ENCODE measurements around the gene SNPH. TPM values are rescaled to one million over a fixed set of nuclear protein-coding genes. Genes with fewer than 3 reads are reported as not detected.

Gene SNPH
- total RNA-seq, 4 donors from 2014 or later = 0.89 to 3.8 (median 2.5) TPM

GRCh38 chr20:1273366-1273765 is 7.3 kb downstream of the SNPH start:
- Histone ChIP-seq H3K27me3 (no peaks in the 10 kb centered on the region), H3K27ac (no peak overlapping the region), H3K9me3 (no peaks in the 10 kb centered on the region), H3K4me3 (no peak overlapping the region), H3K4me1 (no peaks in the 10 kb centered on the region), H3K36me3 (no peaks in the 10 kb centered on the region)
- TF ChIP-seq EP300 (IDR thresholded peaks at IDR 0.05) = no peak
- no peak for TF ChIP-seq POLR2A (IDR thresholded peaks at IDR 0.05)
- TF ChIP-seq POLR2AphosphoS5 (IDR thresholded peaks at IDR 0.05) = no peak
- TF ChIP-seq, protein P1, sequence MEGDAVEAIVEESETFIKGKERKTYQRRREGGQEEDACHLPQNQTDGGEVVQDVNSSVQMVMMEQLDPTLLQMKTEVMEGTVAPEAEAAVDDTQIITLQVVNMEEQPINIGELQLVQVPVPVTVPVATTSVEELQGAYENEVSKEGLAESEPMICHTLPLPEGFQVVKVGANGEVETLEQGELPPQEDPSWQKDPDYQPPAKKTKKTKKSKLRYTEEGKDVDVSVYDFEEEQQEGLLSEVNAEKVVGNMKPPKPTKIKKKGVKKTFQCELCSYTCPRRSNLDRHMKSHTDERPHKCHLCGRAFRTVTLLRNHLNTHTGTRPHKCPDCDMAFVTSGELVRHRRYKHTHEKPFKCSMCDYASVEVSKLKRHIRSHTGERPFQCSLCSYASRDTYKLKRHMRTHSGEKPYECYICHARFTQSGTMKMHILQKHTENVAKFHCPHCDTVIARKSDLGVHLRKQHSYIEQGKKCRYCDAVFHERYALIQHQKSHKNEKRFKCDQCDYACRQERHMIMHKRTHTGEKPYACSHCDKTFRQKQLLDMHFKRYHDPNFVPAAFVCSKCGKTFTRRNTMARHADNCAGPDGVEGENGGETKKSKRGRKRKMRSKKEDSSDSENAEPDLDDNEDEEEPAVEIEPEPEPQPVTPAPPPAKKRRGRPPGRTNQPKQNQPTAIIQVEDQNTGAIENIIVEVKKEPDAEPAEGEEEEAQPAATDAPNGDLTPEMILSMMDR (IDR thresholded peaks at IDR 0.05) = no peak
- no peak for DNase-seq (ENCODE audit: low spot score in 2 of 2)
- WGBS = 75% methylated on average over 2 of the region's 2 CpGs

GRCh38 chr20:1274485-1275311 is 8.6 kb downstream of the SNPH start:
- WGBS = 91% methylated on average over 14 of the region's 14 CpGs
- Histone ChIP-seq H3K27ac (no peak overlapping the region), H3K9me3 (no peaks in the 10 kb centered on the region), H3K4me3 (no peak overlapping the region), H3K27me3 (no peaks in the 10 kb centered on the region), H3K4me1 (no peaks in the 10 kb centered on the region), H3K36me3 (no peaks in the 10 kb centered on the region)
- no peak for DNase-seq (ENCODE audit: low spot score in 2 of 2)
- TF ChIP-seq POLR2AphosphoS5 (IDR thresholded peaks at IDR 0.05) (no peak), EP300 (IDR thresholded peaks at IDR 0.05) (no peak), POLR2A (IDR thresholded peaks at IDR 0.05) (no peak)
- TF ChIP-seq, protein P1 (IDR thresholded peaks at IDR 0.05) = no peak

- no peaks in the 10 kb centered on the region for H3K9me3 ChIP-seq
- DNase-seq (ENCODE audit: low spot score in 2 of 2) = no peak
- H3K36me3 ChIP-seq = no peaks in the 10 kb centered on the region
- TF ChIP-seq EP300 (IDR thresholded peaks at IDR 0.05) = no peak
- no peak for TF ChIP-seq POLR2AphosphoS5 (IDR thresholded peaks at IDR 0.05)
- no peak for TF ChIP-seq POLR2A (IDR thresholded peaks at IDR 0.05)
- TF ChIP-seq, protein P1 (IDR thresholded peaks at IDR 0.05) = no peak
- H3K4me1 ChIP-seq = no peaks in the 10 kb centered on the region
- 71% methylated on average over 2 of the region's 2 CpGs for WGBS
- H3K27me3 ChIP-seq = no peaks in the 10 kb centered on the region
- H3K4me3 ChIP-seq = no peak overlapping the region
- H3K27ac ChIP-seq = no peak overlapping the region
Observed at GRCh38 chr20:1275919-1276318, 9.8 kb downstream of the SNPH start.

GRCh38 chr20:1277529-1278322 is 11.6 kb downstream of the SNPH start:
- 92% methylated on average over 6 of the region's 8 CpGs for WGBS
- TF ChIP-seq EP300 (IDR thresholded peaks at IDR 0.05) = no peak
- TF ChIP-seq POLR2A (IDR thresholded peaks at IDR 0.05) = no peak
- no peak for TF ChIP-seq POLR2AphosphoS5 (IDR thresholded peaks at IDR 0.05)
- TF ChIP-seq, protein P1 (IDR thresholded peaks at IDR 0.05) = no peak
- H3K9me3 ChIP-seq = no peaks in the 10 kb centered on the region
- no peak for DNase-seq (ENCODE audit: low spot score in 2 of 2)
- H3K27ac ChIP-seq = no peak overlapping the region
- peaks cover 2% of the 10 kb centered on the region for H3K4me1 ChIP-seq
- no peaks in the 10 kb centered on the region for H3K36me3 ChIP-seq
- H3K27me3 ChIP-seq = no peaks in the 10 kb centered on the region
- H3K4me3 ChIP-seq = no peak overlapping the region

- no peak overlapping the region for H3K4me3 ChIP-seq
- H3K4me1 ChIP-seq = peaks cover 2% of the 10 kb centered on the region
- WGBS = 89% methylated on average over 4 of the region's 4 CpGs
- no peaks in the 10 kb centered on the region for H3K36me3 ChIP-seq
- no peaks in the 10 kb centered on the region for H3K27me3 ChIP-seq
- no peak for TF ChIP-seq POLR2AphosphoS5 (IDR thresholded peaks at IDR 0.05)
- TF ChIP-seq EP300 (IDR thresholded peaks at IDR 0.05) = no peak
- TF ChIP-seq POLR2A (IDR thresholded peaks at IDR 0.05) = no peak
- TF ChIP-seq, protein P1 (IDR thresholded peaks at IDR 0.05) = no peak
- H3K9me3 ChIP-seq = no peaks in the 10 kb centered on the region
- no peak for DNase-seq (ENCODE audit: low spot score in 2 of 2)
- no peak overlapping the region for H3K27ac ChIP-seq
Observed at GRCh38 chr20:1278993-1279392, 12.9 kb downstream of the SNPH start.
